ENCODE data around the gene KRT84.

Gene KRT84

DNA sequence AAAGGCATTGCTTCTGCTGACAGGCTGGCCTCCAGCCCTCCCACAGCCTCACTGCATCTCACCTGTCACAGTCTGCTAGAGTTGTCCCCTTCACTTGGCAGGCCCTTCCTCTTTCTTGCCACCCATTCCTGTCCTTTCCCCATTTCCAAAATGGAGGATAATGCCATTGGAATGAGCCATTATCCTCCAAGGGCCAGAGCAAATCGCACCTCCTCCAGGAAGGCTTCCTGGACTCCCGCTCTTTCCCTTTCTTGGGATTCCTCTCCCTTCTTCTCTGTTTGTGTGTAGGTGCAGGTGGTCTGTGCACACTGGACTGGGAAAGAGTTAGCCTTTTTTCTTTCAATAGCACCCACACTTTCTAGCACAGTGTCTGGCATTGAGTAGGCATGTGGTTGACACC lies 16.9 kb upstream of the KRT84 start:
- H3K4me3 ChIP-seq (ENCODE audit: low read depth, low read length) = no peak overlapping the region
- H3K27ac ChIP-seq (ENCODE audit: extremely low read depth, low read depth, low read length) = no peak overlapping the region
- H3K36me3 ChIP-seq (ENCODE audit: control insufficient read depth in 2 of 2, insufficient read depth in 1 of 2, low read length in 2 of 2) = no peaks in the 10 kb centered on the region
- CTCF ChIA-PET = interaction anchor here (0.6 to 1.2 kb wide), 3 partner anchors 11 to 460 kb away, joined by 3 to 4 read pairs (median 3); no protein-coding TSS in a partner anchor
- no peaks in the 10 kb centered on the region for H3K9me3 ChIP-seq (ENCODE audit: control insufficient read depth, insufficient read depth, low read depth, low read length)
- no peaks in the 10 kb centered on the region for H3K4me1 ChIP-seq (ENCODE audit: control insufficient read depth, insufficient read depth, low read length)
- TF ChIP-seq ELK4 (IDR thresholded peaks at IDR 0.05; ENCODE audit: borderline replicate concordance, low read depth, low read length) (no peak), ZNF548 (tag by site-specific recombination; IDR thresholded peaks at IDR 0.05) (no peak), ZNF274 (IDR thresholded peaks at IDR 0.05; ENCODE audit: low read length) (no peak), ZNF274 (tag by site-specific recombination; IDR thresholded peaks at IDR 0.05; ENCODE audit: borderline replicate concordance) (no peak), ZBTB17 (tag by site-specific recombination; IDR thresholded peaks at IDR 0.05) (no peak), TCF7L2 (IDR thresholded peaks at IDR 0.05; ENCODE audit: borderline replicate concordance, low read depth, low read length) (no peak), ZNF16 (tag by site-specific recombination; IDR thresholded peaks at IDR 0.05; ENCODE audit: low read depth) (no peak), ZNF248 (tag by site-specific recombination; IDR thresholded peaks at IDR 0.05) (no peak), ZFP37 (tag by site-specific recombination; IDR thresholded peaks at IDR 0.05) (no peak)
- TF ChIP-seq, protein P1, sequence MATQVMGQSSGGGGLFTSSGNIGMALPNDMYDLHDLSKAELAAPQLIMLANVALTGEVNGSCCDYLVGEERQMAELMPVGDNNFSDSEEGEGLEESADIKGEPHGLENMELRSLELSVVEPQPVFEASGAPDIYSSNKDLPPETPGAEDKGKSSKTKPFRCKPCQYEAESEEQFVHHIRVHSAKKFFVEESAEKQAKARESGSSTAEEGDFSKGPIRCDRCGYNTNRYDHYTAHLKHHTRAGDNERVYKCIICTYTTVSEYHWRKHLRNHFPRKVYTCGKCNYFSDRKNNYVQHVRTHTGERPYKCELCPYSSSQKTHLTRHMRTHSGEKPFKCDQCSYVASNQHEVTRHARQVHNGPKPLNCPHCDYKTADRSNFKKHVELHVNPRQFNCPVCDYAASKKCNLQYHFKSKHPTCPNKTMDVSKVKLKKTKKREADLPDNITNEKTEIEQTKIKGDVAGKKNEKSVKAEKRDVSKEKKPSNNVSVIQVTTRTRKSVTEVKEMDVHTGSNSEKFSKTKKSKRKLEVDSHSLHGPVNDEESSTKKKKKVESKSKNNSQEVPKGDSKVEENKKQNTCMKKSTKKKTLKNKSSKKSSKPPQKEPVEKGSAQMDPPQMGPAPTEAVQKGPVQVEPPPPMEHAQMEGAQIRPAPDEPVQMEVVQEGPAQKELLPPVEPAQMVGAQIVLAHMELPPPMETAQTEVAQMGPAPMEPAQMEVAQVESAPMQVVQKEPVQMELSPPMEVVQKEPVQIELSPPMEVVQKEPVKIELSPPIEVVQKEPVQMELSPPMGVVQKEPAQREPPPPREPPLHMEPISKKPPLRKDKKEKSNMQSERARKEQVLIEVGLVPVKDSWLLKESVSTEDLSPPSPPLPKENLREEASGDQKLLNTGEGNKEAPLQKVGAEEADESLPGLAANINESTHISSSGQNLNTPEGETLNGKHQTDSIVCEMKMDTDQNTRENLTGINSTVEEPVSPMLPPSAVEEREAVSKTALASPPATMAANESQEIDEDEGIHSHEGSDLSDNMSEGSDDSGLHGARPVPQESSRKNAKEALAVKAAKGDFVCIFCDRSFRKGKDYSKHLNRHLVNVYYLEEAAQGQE (tag by site-specific recombination; IDR thresholded peaks at IDR 0.05) = no peak
- POLR2A ChIA-PET = no interaction called here

DNA sequence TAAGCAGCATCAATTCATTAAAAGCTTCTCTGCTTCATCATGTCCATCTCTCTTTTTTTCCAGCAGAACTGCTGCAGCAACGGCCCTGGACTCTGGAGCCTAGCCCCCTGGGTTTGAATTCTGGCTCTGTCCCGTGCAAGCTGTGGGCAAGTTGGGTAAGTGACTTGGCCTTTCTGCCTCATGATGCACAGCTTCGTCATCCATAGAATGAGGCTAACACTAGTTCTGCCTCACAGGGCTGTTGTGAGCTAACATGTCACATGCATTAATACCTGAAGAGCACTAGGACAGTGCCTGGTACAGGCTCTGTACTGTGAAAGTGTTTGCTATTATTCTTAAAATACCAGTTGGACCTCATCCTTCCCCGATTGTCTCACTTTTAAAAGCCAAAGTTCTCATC lies 16.5 kb upstream of the KRT84 start:
- H3K36me3 ChIP-seq (ENCODE audit: control insufficient read depth in 2 of 2, insufficient read depth in 1 of 2, low read length in 2 of 2) = no peaks in the 10 kb centered on the region
- ChIA-PET POLR2A (no interaction called here), CTCF (interaction anchor here (0.6 to 1.2 kb wide), 3 partner anchors 12 to 460 kb away, joined by 3 to 4 read pairs (median 3); no protein-coding TSS in a partner anchor)
- no peak overlapping the region for H3K27ac ChIP-seq (ENCODE audit: extremely low read depth, low read depth, low read length)
- H3K9me3 ChIP-seq (ENCODE audit: control insufficient read depth, insufficient read depth, low read depth, low read length) = no peaks in the 10 kb centered on the region
- no peaks in the 10 kb centered on the region for H3K4me1 ChIP-seq (ENCODE audit: control insufficient read depth, insufficient read depth, low read length)
- TF ChIP-seq ZNF211 (tag by site-specific recombination; IDR thresholded peaks at IDR 0.05; ENCODE audit: low read depth) (no peak), SCRT2 (tag by site-specific recombination; IDR thresholded peaks at IDR 0.05) (no peak), ZFP3 (tag by site-specific recombination; IDR thresholded peaks at IDR 0.05; ENCODE audit: low read depth) (no peak), MEIS1 (CRISPR knock-in tag; IDR thresholded peaks at IDR 0.05; ENCODE audit: borderline replicate concordance) (no peak), ZNF341 (tag by site-specific recombination; IDR thresholded peaks at IDR 0.05; ENCODE audit: low read depth) (no peak), RBAK (tag by site-specific recombination; IDR thresholded peaks at IDR 0.05) (no peak), GLI4 (tag by site-specific recombination; IDR thresholded peaks at IDR 0.05) (no peak), ZNF274 (IDR thresholded peaks at IDR 0.05; ENCODE audit: low read length) (no peak), ZNF274 (tag by site-specific recombination; IDR thresholded peaks at IDR 0.05; ENCODE audit: borderline replicate concordance) (no peak)
- TF ChIP-seq, protein P2, sequence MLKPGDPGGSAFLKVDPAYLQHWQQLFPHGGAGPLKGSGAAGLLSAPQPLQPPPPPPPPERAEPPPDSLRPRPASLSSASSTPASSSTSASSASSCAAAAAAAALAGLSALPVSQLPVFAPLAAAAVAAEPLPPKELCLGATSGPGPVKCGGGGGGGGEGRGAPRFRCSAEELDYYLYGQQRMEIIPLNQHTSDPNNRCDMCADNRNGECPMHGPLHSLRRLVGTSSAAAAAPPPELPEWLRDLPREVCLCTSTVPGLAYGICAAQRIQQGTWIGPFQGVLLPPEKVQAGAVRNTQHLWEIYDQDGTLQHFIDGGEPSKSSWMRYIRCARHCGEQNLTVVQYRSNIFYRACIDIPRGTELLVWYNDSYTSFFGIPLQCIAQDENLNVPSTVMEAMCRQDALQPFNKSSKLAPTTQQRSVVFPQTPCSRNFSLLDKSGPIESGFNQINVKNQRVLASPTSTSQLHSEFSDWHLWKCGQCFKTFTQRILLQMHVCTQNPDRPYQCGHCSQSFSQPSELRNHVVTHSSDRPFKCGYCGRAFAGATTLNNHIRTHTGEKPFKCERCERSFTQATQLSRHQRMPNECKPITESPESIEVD (tag by site-specific recombination; IDR thresholded peaks at IDR 0.05) = no peak
- TF ChIP-seq, protein P3, sequence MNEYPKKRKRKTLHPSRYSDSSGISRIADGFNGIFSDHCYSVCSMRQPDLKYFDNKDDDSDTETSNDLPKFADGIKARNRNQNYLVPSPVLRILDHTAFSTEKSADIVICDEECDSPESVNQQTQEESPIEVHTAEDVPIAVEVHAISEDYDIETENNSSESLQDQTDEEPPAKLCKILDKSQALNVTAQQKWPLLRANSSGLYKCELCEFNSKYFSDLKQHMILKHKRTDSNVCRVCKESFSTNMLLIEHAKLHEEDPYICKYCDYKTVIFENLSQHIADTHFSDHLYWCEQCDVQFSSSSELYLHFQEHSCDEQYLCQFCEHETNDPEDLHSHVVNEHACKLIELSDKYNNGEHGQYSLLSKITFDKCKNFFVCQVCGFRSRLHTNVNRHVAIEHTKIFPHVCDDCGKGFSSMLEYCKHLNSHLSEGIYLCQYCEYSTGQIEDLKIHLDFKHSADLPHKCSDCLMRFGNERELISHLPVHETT (tag by site-specific recombination; IDR thresholded peaks at IDR 0.05) = no peak
- H3K4me3 ChIP-seq (ENCODE audit: low read depth, low read length) = no peak overlapping the region

Data from HEK293 (cell line).